D341Med (cell line): Measurements from ENCODE around the gene TFF3.

Experiments used
- DNase-seq: peaks from one replicate; pipeline ENCODE4 v3.0.0; 2012; ENCODE audit warnings: low spot score

The TFF3 gene

GRCh38 chr21:42266971-42267556 lies 48.1 kb downstream of the TFF3 start:
- no peak for DNase-seq

GRCh38 chr21:42265231-42265812 lies 49.9 kb downstream of the TFF3 start:
- no peak for DNase-seq

- DNase-seq = no peak
Measured at GRCh38 chr21:42264245-42265195, 50.7 kb downstream of the TFF3 start.

- DNase-seq = no peak
Measured at GRCh38 chr21:42263591-42264131, 51.5 kb downstream of the TFF3 start.

GRCh38 chr21:42262831-42263231 lies 52.4 kb downstream of the TFF3 start:
- DNase-seq = no peak

GRCh38 chr21:42261829-42262200 lies 53.4 kb downstream of the TFF3 start:
- no peak for DNase-seq
